Activated T-helper 1 cell treated with anti-CD3 and anti-CD28 coated beads, Interleukin-2, amount 50 U/mL, for 16 hours (primary cell): ENCODE data around the gene CFAP299.
"Not testable (repeated sequence)": the region's sequence is repeated elsewhere in the genome, so short reads cannot be mapped to it uniquely, and the experiment has no call there.

ENCODE experiments used
- DNase-seq, 2 donors: peaks; one replicate each; pipeline ENCODE4 v3.0.0-alpha.2; 2020; ENCODE audit warnings: low read depth in 1 of 2, low spot score in 1 of 2

CFAP299 gene

DNA sequence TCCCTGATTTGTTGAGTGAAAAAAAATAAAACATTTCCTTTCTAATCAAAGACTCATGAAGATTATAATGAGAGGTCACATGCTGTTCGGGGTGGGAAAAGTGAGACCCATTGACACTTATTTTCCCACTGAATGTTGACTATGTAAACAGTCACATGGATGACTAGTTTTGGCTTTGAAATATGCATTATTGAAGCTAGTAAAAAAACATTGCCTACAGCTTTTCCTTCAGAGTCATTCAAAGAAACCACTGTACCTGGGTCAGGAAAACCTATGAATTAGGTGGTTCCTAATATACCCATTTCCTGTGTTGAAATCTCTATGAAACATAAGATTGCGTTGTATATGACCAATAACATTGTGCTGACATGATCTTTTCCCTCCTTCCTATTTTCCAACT, 251.2 kb downstream of the CFAP299 start:
- DNase-seq: no peak

DNA sequence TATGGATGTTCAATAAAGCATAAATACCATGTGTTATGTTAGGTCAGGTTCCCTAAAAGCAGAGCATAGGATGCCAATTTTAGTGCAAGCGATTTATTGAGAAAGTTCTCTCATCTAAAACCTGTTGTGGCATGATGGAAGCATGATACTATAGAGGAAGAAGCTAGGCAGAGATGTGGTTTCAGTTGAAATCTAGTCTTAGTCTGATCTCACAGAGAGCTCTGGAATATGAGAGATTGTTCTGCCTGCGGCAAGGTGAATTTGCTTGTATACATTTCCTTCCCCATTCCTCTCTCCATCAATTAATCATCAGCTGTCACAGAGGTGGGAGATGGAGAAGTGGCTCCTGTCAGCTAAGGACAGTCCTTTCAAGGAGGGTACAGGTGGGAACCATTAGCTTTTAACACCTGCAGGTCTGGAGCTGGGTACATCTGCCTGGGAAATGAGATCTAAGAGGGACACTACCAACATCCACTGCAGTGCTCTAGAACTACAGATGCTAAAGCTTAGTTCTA, 252.4 kb downstream of the CFAP299 start:
- DNase-seq: no peak

- no peak for DNase-seq
Observed at GRCh38 chr4:80592950-80593349, 257.4 kb downstream of the CFAP299 start.

- no peak for DNase-seq
Observed at GRCh38 chr4:80594701-80595100, 259.2 kb downstream of the CFAP299 start.

- DNase-seq: no peak
Observed at GRCh38 chr4:80608281-80608980, 272.9 kb downstream of the CFAP299 start.

DNA sequence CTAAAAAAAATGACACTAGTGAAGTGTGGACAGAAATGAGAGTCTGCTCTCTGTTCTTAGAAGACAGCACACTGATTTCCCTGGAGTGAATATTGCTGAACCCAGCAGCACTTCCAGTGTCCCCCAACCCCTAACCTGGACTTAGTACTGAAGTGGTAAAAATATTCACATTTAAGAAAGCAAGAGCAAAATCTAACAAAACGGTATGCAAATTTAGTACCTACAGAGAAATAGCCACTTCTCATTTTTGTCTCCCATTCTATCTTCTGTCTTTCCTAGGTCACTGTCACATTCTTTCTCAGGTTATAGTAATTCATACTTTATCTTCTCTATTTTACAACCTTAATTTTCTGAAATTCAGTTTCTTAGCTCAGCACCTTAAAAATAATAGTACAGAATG, 274.7 kb downstream of the CFAP299 start:
- DNase-seq: no peak

DNA sequence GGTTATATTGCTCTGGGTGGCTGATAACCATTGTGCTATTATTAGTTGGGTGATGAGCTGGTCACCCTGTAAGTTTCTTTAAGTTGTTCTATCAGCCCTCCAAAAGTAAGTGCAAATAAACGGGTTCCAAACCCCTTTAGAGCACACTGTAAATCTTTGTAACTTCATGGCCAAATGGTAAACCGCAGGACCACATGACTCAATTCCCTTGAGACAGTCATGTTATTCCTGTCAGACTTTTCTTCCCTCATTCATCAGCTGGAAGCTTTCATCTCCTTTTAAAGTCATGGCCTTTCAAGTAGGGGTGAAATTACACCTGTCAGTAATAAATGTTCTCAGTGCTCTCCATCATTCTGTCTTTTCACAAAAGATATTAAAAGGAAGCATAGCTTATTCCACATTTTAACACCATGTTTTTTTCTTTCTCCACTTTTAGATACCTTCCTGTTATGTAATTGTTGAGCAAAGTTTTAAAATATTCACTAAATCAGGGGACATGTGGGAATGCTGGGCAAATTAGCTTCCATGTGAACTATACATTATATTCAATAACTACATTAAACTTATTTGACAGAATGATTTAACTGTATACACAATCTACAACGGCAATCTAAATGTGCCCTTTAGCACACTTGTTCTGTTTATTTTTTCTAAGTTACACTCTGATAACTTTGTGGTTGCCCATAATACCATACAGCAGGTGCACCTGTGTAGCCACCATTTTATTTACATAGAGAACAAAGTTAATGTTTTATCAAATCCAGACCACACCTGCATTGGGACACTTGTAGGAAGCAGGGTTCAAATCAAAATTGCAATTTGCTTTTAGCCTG, 275.5 kb downstream of the CFAP299 start:
- no peak for DNase-seq

GRCh38 chr4:80611678-80611979, 276.1 kb downstream of the CFAP299 start:
- DNase-seq: no peak

- no peak for DNase-seq
Observed at GRCh38 chr4:80613470-80613869, 277.9 kb downstream of the CFAP299 start.

- no peak for DNase-seq
Observed at GRCh38 chr4:80614319-80614718, 278.8 kb downstream of the CFAP299 start.

DNA sequence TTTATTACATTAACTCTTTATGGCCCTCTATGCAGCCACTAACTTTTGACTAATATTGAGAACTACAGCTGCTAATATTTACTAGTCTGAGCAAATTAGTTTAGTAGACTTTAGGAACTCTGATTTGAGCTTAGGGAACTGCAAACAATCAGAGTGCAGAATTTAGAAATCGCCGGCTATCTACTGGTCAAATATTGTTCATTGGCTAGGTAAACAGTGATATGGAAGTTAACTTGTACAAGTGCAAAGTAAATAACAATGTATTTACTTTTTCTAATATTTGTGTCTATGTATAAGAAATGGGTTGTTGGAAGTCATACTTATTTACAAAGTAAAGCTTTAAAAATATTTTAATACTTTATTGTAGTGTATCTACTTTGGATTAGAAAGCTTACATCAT, 279.6 kb downstream of the CFAP299 start:
- DNase-seq: no peak

DNA sequence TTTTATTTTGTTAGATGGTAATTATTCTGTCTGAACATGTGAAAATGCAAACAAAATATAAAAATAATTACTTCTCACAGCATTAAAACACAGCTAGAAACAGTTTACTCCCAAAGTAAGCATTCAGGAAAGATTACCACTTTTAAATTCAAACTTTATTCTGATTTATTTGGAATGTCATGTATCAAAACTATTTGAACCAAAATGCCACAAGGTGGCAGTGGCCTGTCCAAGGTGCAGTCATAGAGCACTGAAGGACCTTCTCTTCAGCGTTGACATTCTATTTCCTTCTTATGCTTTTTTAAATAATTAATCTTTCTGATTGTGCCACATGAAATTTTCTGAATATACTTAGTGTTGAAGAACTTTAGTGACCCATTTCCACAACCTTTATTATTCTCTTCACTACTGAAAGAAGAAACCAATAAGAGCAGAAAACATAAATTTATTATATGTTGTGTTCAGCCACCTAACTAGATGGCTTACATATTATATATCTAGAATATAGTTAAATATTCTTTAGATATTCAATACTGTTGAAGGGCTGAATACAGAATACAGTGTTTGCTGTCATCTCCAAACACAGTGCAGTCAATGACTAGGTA, 283.6 kb downstream of the CFAP299 start:
- no peak for DNase-seq

GRCh38 chr4:80631861-80632260, 296.3 kb downstream of the CFAP299 start:
- no peak for DNase-seq

DNA sequence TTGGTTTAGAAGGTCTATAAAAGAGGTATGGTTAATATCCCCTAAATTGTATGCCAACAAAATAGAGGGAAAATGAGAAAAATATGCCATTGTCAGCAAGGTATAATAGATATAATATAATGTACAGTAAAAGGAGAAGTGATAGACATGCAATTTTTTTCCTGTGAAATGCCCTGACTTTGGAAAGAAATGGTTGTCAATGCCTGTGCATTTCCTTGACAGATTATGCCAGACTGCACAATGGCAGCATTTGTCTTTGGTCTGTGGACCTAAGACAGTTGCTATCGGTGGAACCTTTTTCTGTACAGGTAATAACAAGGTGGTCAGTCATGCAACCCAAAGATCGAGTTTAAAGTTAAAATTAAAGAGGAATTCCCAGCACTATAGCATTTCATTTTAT, 301.7 kb downstream of the CFAP299 start:
- DNase-seq: no peak

DNA sequence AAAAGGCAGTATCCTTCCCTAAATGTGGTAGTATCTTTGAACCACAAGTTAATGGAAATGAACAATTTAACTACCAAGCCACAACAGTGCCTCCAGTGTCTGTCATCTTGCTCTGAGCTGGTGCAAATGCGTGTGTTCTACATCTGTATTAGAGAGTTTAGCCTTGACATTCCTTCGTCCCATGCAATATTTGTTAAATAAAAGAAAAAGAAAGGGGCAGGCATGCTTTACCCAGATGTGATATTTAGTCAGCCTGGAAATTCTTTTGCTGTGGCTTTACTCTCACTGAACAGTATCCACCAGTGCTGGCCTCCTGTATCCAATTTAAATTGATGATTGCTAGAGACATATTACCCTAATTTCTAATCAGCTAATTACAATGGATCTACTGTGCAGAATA, 310.5 kb downstream of the CFAP299 start:
- DNase-seq: no peak

DNA sequence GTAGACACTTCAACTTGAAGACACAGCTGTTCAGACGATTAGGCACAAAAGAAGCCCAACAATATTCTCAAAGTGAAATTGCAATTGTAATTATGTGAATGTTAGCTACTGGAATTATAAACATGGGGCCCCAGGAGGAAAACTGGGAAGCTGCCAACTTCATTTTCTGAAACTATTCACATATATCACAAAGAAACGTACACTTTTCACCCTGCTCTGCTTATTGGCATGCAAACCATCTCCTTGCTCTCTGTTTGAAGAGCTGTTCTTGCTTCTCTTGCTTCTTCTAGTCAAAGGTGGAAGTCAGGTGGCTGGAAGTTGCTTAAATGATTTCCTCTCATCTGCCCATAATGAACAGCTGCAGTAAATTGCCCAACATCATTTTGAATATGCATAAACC, 320.1 kb downstream of the CFAP299 start:
- no peak for DNase-seq

GRCh38 chr4:80670118-80670517, 334.6 kb downstream of the CFAP299 start:
- not testable (repeated sequence) for DNase-seq

- DNase-seq: no peak
Observed at GRCh38 chr4:80678413-80678812, 342.9 kb downstream of the CFAP299 start.

- no peak for DNase-seq
Observed at GRCh38 chr4:80680934-80681333, 345.4 kb downstream of the CFAP299 start.

GRCh38 chr4:80685214-80685613, 349.7 kb downstream of the CFAP299 start:
- DNase-seq: no peak

- DNase-seq: not testable (repeated sequence)
Observed at GRCh38 chr4:80687736-80688135, 352.2 kb downstream of the CFAP299 start.

GRCh38 chr4:80694171-80694570, 358.6 kb downstream of the CFAP299 start:
- DNase-seq: no peak
